ENCODE measurements around the gene ASB15.

Gene ASB15

DNA sequence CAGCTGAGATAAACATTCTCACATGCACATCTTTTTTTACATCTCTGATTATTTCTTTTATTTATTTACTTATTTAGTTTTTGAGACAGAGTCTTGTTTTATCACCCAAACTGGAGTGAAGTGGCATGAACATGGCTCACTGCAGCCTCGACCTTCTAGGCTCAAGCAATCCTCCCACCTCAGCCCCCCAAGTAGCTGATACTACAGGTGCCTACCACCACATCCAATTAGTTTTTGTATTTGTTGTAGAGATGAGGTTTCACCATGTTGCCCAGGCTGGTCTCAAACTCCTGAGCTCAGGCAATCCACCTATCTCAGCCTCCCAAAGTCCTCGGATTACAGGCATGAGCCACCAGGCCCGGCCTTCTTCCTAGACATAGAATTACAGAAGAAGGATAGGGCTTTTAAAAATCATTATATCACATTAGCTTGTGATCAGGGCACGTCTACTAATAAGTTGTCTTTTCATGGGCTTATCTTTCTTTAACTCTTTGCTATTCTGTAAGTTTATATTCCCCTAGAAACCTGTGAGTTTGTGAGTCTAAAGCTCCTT is 5.9 kb downstream of the ASB15 start:
- H3K27me3 ChIP-seq (replicated peaks in 2 of 5; ENCODE audit: control insufficient read depth in 4 of 5, insufficient read depth in 5 of 5, low read length in 4 of 5): peaks cover 0 to 13% (median 0%) of the 10 kb centered on the region in 5 experiments
- POLR2A ChIA-PET: no interaction called here
- WGBS (ENCODE audit: insufficient coverage): no CpG with 5 or more reads among the region's 4 CpGs
- no peaks in the 10 kb centered on the region for H3K4me1 ChIP-seq (ENCODE audit: control extremely low read depth in 1 of 4, control insufficient read depth in 4 of 4, insufficient read depth in 4 of 4, low read length in 3 of 4)
- no peaks in the 10 kb centered on the region for H3K9me3 ChIP-seq (ENCODE audit: control extremely low read depth in 1 of 5, control insufficient read depth in 4 of 5, insufficient read depth in 2 of 5, low read depth in 1 of 5, low read length in 4 of 5)
- H3K4me3 ChIP-seq (ENCODE audit: control insufficient read depth in 1 of 7, extremely low read depth in 1 of 7, insufficient read depth in 4 of 7, low read depth in 2 of 7, low read length in 6 of 7): no peak overlapping the region
- CTCF ChIA-PET: interaction anchor here (0.6 kb wide), 1 partner anchor 186 kb away, joined by 3 read pairs; no protein-coding TSS in a partner anchor
- no peaks in the 10 kb centered on the region for H3K36me3 ChIP-seq (ENCODE audit: control insufficient read depth in 4 of 4, insufficient read depth in 4 of 4, low read length in 3 of 4)
- H3K27ac ChIP-seq (ENCODE audit: insufficient read depth in 1 of 2, low read depth in 1 of 2, low read length in 2 of 2, poor library complexity in 1 of 2, severe bottlenecking in 2 of 2): no peak overlapping the region
- DNase-seq: no peak

DNA sequence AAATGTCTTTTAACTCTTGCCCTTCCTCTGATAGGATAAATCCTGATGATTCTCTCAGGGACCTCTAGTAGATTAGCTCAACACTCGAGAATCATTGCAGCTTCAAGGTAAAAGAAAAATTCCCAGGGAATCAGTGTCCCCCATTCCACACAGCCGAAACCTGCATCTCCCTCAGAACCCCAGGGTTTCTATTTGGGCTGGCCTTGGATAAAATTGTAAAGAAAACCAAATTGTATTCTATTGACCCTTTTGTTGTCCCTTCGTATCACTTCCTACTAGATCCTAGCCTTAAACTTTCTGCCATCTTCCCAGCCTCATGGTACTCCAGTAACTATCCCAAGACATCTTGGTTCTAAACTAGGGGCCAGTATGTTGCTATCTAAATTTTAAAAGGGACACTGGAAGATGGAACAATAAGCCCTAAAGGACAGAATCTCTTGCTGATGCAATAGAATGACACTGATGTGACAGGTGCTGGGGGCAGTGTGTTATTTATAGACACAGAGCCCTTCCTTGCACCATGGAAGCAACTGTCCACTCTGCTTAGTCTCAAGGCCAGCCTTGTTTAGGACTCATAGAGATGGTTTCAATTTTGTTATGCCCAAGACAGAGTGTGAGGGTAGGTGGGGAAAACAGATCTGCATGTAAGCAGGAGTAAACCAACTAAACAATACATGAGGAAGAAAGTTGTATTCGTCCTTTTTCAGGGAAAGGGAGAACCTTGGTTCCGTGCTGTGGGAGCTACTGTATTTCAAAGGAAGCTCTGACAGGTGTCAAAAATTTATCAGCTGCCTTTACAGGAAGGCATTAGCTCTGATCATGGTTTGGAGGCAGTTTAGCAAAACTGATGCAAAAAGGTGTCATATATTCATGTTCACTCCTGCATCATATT is 7.6 kb downstream of the ASB15 start:
- H3K4me1 ChIP-seq (ENCODE audit: control extremely low read depth in 1 of 4, control insufficient read depth in 4 of 4, insufficient read depth in 4 of 4, low read length in 3 of 4): no peaks in the 10 kb centered on the region
- no peak for DNase-seq
- CTCF ChIA-PET: no interaction called here
- H3K9me3 ChIP-seq (ENCODE audit: control extremely low read depth in 1 of 5, control insufficient read depth in 4 of 5, insufficient read depth in 2 of 5, low read depth in 1 of 5, low read length in 4 of 5): no peaks in the 10 kb centered on the region
- WGBS (ENCODE audit: insufficient coverage): 83% methylated on average over 3 of the region's 5 CpGs
- H3K27me3 ChIP-seq (replicated peaks in 2 of 5; ENCODE audit: control insufficient read depth in 4 of 5, insufficient read depth in 5 of 5, low read length in 4 of 5): peaks cover 0 to 13% (median 2%) of the 10 kb centered on the region in 5 experiments
- H3K27ac ChIP-seq (ENCODE audit: insufficient read depth in 1 of 2, low read depth in 1 of 2, low read length in 2 of 2, poor library complexity in 1 of 2, severe bottlenecking in 2 of 2): no peak overlapping the region
- H3K4me3 ChIP-seq (ENCODE audit: control insufficient read depth in 1 of 7, extremely low read depth in 1 of 7, insufficient read depth in 4 of 7, low read depth in 2 of 7, low read length in 6 of 7): no peak overlapping the region
- POLR2A ChIA-PET: no interaction called here
- H3K36me3 ChIP-seq (ENCODE audit: control insufficient read depth in 4 of 4, insufficient read depth in 4 of 4, low read length in 3 of 4): no peaks in the 10 kb centered on the region

GRCh38 chr7:123609883-123610239 is 8.2 kb downstream of the ASB15 start:
- Histone ChIP-seq H3K4me1 (ENCODE audit: control extremely low read depth in 1 of 4, control insufficient read depth in 4 of 4, insufficient read depth in 4 of 4, low read length in 3 of 4) (no peaks in the 10 kb centered on the region), H3K27me3 (replicated peaks in 2 of 5; ENCODE audit: control insufficient read depth in 4 of 5, insufficient read depth in 5 of 5, low read length in 4 of 5) (peaks cover 0 to 13% (median 2%) of the 10 kb centered on the region in 5 experiments), H3K36me3 (ENCODE audit: control insufficient read depth in 4 of 4, insufficient read depth in 4 of 4, low read length in 3 of 4) (no peaks in the 10 kb centered on the region), H3K9me3 (ENCODE audit: control extremely low read depth in 1 of 5, control insufficient read depth in 4 of 5, insufficient read depth in 2 of 5, low read depth in 1 of 5, low read length in 4 of 5) (no peaks in the 10 kb centered on the region), H3K4me3 (ENCODE audit: control insufficient read depth in 1 of 7, extremely low read depth in 1 of 7, insufficient read depth in 4 of 7, low read depth in 2 of 7, low read length in 6 of 7) (no peak overlapping the region), H3K27ac (ENCODE audit: insufficient read depth in 1 of 2, low read depth in 1 of 2, low read length in 2 of 2, poor library complexity in 1 of 2, severe bottlenecking in 2 of 2) (no peak overlapping the region)
- ChIA-PET CTCF (no interaction called here), POLR2A (no interaction called here)
- DNase-seq: no peak
- no CpG with 5 or more reads among the region's 2 CpGs for WGBS (ENCODE audit: insufficient coverage)

- H3K4me1 ChIP-seq (ENCODE audit: control extremely low read depth in 1 of 4, control insufficient read depth in 4 of 4, insufficient read depth in 4 of 4, low read length in 3 of 4): no peaks in the 10 kb centered on the region
- ChIA-PET POLR2A (no interaction called here), CTCF (interaction anchor here (1.0 kb wide), 1 partner anchor 12 kb away, joined by 3 read pairs; no protein-coding TSS in a partner anchor)
- H3K27ac ChIP-seq (ENCODE audit: insufficient read depth in 1 of 2, low read depth in 1 of 2, low read length in 2 of 2, poor library complexity in 1 of 2, severe bottlenecking in 2 of 2): no peak overlapping the region
- H3K27me3 ChIP-seq (replicated peaks in 2 of 5; ENCODE audit: control insufficient read depth in 4 of 5, insufficient read depth in 5 of 5, low read length in 4 of 5): peaks cover 0 to 6% (median 2%) of the 10 kb centered on the region in 5 experiments
- no peak overlapping the region for H3K4me3 ChIP-seq (ENCODE audit: control insufficient read depth in 1 of 7, extremely low read depth in 1 of 7, insufficient read depth in 4 of 7, low read depth in 2 of 7, low read length in 6 of 7)
- H3K9me3 ChIP-seq (ENCODE audit: control extremely low read depth in 1 of 5, control insufficient read depth in 4 of 5, insufficient read depth in 2 of 5, low read depth in 1 of 5, low read length in 4 of 5): no peaks in the 10 kb centered on the region
- DNase-seq: no peak
- H3K36me3 ChIP-seq (ENCODE audit: control insufficient read depth in 4 of 4, insufficient read depth in 4 of 4, low read length in 3 of 4): no peaks in the 10 kb centered on the region
Measured at GRCh38 chr7:123612024-123612423, 10.4 kb downstream of the ASB15 start.

- no CpG with 5 or more reads among the region's 2 CpGs for WGBS (ENCODE audit: insufficient coverage)
- H3K9me3 ChIP-seq (ENCODE audit: control extremely low read depth in 1 of 5, control insufficient read depth in 4 of 5, insufficient read depth in 2 of 5, low read depth in 1 of 5, low read length in 4 of 5): no peaks in the 10 kb centered on the region
- DNase-seq: no peak
- peaks cover 0 to 3% (median 2%) of the 10 kb centered on the region in 5 experiments for H3K27me3 ChIP-seq (replicated peaks in 2 of 5; ENCODE audit: control insufficient read depth in 4 of 5, insufficient read depth in 5 of 5, low read length in 4 of 5)
- no peaks in the 10 kb centered on the region for H3K36me3 ChIP-seq (ENCODE audit: control insufficient read depth in 4 of 4, insufficient read depth in 4 of 4, low read length in 3 of 4)
- H3K4me3 ChIP-seq (ENCODE audit: control insufficient read depth in 1 of 7, extremely low read depth in 1 of 7, insufficient read depth in 4 of 7, low read depth in 2 of 7, low read length in 6 of 7): no peak overlapping the region
- H3K4me1 ChIP-seq (ENCODE audit: control extremely low read depth in 1 of 4, control insufficient read depth in 4 of 4, insufficient read depth in 4 of 4, low read length in 3 of 4): no peaks in the 10 kb centered on the region
- H3K27ac ChIP-seq (ENCODE audit: insufficient read depth in 1 of 2, low read depth in 1 of 2, low read length in 2 of 2, poor library complexity in 1 of 2, severe bottlenecking in 2 of 2): no peak overlapping the region
- ChIA-PET POLR2A (no interaction called here), CTCF (no interaction called here)
Measured at GRCh38 chr7:123615344-123615743, 13.7 kb downstream of the ASB15 start.

GRCh38 chr7:123616223-123616622 is 14.6 kb downstream of the ASB15 start:
- Histone ChIP-seq H3K27me3 (replicated peaks in 2 of 5; ENCODE audit: control insufficient read depth in 4 of 5, insufficient read depth in 5 of 5, low read length in 4 of 5) (peaks cover 0 to 3% (median 2%) of the 10 kb centered on the region in 5 experiments), H3K27ac (ENCODE audit: insufficient read depth in 1 of 2, low read depth in 1 of 2, low read length in 2 of 2, poor library complexity in 1 of 2, severe bottlenecking in 2 of 2) (no peak overlapping the region), H3K9me3 (ENCODE audit: control extremely low read depth in 1 of 5, control insufficient read depth in 4 of 5, insufficient read depth in 2 of 5, low read depth in 1 of 5, low read length in 4 of 5) (no peaks in the 10 kb centered on the region), H3K36me3 (ENCODE audit: control insufficient read depth in 4 of 4, insufficient read depth in 4 of 4, low read length in 3 of 4) (no peaks in the 10 kb centered on the region), H3K4me3 (ENCODE audit: control insufficient read depth in 1 of 7, extremely low read depth in 1 of 7, insufficient read depth in 4 of 7, low read depth in 2 of 7, low read length in 6 of 7) (no peak overlapping the region), H3K4me1 (ENCODE audit: control extremely low read depth in 1 of 4, control insufficient read depth in 4 of 4, insufficient read depth in 4 of 4, low read length in 3 of 4) (no peaks in the 10 kb centered on the region)
- CTCF ChIA-PET: no interaction called here
- DNase-seq: no peak
- POLR2A ChIA-PET: no interaction called here

- Histone ChIP-seq H3K4me1 (ENCODE audit: control extremely low read depth in 1 of 4, control insufficient read depth in 4 of 4, insufficient read depth in 4 of 4, low read length in 3 of 4) (no peaks in the 10 kb centered on the region), H3K4me3 (ENCODE audit: control insufficient read depth in 1 of 7, extremely low read depth in 1 of 7, insufficient read depth in 4 of 7, low read depth in 2 of 7, low read length in 6 of 7) (no peak overlapping the region), H3K27me3 (replicated peaks in 2 of 5; ENCODE audit: control insufficient read depth in 4 of 5, insufficient read depth in 5 of 5, low read length in 4 of 5) (no peaks in the 10 kb centered on the region), H3K27ac (ENCODE audit: insufficient read depth in 1 of 2, low read depth in 1 of 2, low read length in 2 of 2, poor library complexity in 1 of 2, severe bottlenecking in 2 of 2) (no peak overlapping the region), H3K36me3 (ENCODE audit: control insufficient read depth in 4 of 4, insufficient read depth in 4 of 4, low read length in 3 of 4) (no peaks in the 10 kb centered on the region), H3K9me3 (ENCODE audit: control extremely low read depth in 1 of 5, control insufficient read depth in 4 of 5, insufficient read depth in 2 of 5, low read depth in 1 of 5, low read length in 4 of 5) (no peaks in the 10 kb centered on the region)
- 97% methylated on average over 3 of the region's 4 CpGs for WGBS (ENCODE audit: insufficient coverage)
- CTCF ChIA-PET: no interaction called here
- DNase-seq: no peak
- POLR2A ChIA-PET: no interaction called here
Measured at GRCh38 chr7:123621707-123622106, 20.1 kb downstream of the ASB15 start.
